Measurements from ENCODE around the gene LPP. TPM values are rescaled to one million over a fixed set of nuclear protein-coding genes. Genes with fewer than 3 reads are reported as not detected.

LPP gene
- total and polyA plus RNA-seq, 10 of the 15 experiments (the other 5 are each of a cell fraction or from before 2014, with no cell fraction given), result under 0.01 to 0.62 (median 0.03) TPM

DNA sequence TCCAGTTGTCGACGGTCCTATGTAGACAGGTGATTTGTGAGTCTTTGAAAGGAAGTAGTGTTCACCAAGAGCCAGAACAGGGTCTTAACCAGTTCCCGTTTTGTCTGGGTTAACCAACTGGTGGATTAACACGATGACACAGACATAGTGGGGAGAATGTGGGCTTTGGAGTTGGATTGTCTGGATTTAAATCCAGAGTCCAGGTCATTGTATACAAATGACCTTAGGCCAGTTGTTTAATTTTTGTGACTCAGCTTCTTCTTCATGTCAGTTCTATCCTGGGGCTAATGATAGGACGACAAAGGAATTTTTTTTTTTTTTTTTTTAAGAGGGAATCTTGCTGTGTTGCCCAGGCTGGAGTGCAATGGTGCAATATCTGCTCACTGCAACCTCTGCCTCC is 126.7 kb downstream of the LPP start (continued):
- TF ChIP-seq, protein P1, sequence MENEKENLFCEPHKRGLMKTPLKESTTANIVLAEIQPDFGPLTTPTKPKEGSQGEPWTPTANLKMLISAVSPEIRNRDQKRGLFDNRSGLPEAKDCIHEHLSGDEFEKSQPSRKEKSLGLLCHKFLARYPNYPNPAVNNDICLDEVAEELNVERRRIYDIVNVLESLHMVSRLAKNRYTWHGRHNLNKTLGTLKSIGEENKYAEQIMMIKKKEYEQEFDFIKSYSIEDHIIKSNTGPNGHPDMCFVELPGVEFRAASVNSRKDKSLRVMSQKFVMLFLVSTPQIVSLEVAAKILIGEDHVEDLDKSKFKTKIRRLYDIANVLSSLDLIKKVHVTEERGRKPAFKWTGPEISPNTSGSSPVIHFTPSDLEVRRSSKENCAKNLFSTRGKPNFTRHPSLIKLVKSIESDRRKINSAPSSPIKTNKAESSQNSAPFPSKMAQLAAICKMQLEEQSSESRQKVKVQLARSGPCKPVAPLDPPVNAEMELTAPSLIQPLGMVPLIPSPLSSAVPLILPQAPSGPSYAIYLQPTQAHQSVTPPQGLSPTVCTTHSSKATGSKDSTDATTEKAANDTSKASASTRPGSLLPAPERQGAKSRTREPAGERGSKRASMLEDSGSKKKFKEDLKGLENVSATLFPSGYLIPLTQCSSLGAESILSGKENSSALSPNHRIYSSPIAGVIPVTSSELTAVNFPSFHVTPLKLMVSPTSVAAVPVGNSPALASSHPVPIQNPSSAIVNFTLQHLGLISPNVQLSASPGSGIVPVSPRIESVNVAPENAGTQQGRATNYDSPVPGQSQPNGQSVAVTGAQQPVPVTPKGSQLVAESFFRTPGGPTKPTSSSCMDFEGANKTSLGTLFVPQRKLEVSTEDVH (IDR thresholded peaks at IDR 0.05; ENCODE audit: low read depth, partially characterized antibody), result no peak

DNA sequence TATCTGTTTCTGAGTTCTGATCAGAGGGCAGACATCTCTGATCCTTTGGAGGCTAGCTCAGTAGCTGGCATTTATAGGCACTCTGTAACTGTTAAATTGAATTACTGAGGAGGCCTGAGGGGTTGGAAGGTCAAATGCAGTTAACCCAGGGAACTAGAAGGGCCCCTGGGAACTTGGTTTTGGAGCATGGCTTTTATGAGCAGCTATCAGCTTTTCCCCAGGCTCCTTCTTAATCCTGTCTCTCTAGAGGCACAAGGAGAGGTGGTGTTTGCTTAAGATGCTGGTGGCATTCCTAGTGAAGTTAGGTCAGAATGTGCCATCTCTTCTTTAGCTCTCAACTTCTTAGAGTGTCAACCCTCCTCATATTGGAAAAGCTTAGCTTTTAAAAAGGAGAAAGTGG is 128.9 kb downstream of the LPP start:
- Histone ChIP-seq H3K4me3 (no peak overlapping the region), H3K9ac (ENCODE audit: control insufficient read depth, insufficient read depth, low read length) (no peak overlapping the region), H3K4me2 (ENCODE audit: control insufficient read depth, insufficient read depth) (no peak overlapping the region), H2AFZ (ENCODE audit: control insufficient read depth, low read depth, low read length) (no peak overlapping the region), H3K27me3 (replicated peaks in 1 of 2; ENCODE audit: control insufficient read depth in 2 of 2, insufficient read depth in 2 of 2, low read length in 1 of 2) (no peaks in the 10 kb centered on the region; a peak in 1 of 4 replicates), H3K79me2 (ENCODE audit: control insufficient read depth, insufficient read depth, low read length) (no peaks in the 10 kb centered on the region), H3K27ac (ENCODE audit: control insufficient read depth, insufficient read depth) (no peak overlapping the region), H3K9me3 (replicated peaks; ENCODE audit: control insufficient read depth, insufficient read depth, low read length) (no peaks in the 10 kb centered on the region), H3K36me3 (ENCODE audit: control insufficient read depth in 2 of 2, insufficient read depth in 2 of 2, low read length in 1 of 2) (no peaks in the 10 kb centered on the region), H4K20me1 (ENCODE audit: control insufficient read depth, insufficient read depth) (no peaks in the 10 kb centered on the region), H3K4me1 (ENCODE audit: control insufficient read depth, insufficient read depth, low read length) (no peaks in the 10 kb centered on the region)
- FAIRE-seq (no peak), DNase-seq (ENCODE audit: low read depth, low spot score) (no peak), ATAC-seq (no peak)
- POLR2A ChIA-PET, result no interaction called here
- CTCF ChIA-PET, result no interaction called here
- intact Hi-C loops (cut with micrococcal nuclease; ENCODE audit: unreplicated experiment) (no loop called here), in situ Hi-C loops (cut with MboI) (no loop called here)
- BruUV-seq (replicated peaks), result no TSS peak
- RAD21 ChIA-PET (ENCODE audit: unreplicated experiment), result no interaction called here
- SMC1A ChIA-PET (ENCODE audit: uncharacterized antibody, unreplicated experiment), result interaction anchor here (1.2 kb wide), 1 partner anchor 535 kb away, joined by 3 read pairs; no protein-coding TSS in a partner anchor
- no peak for TF ChIP-seq ESRRA (IDR thresholded peaks at IDR 0.05; ENCODE audit: low read length)
- no peak for TF ChIP-seq ZSCAN29 (IDR thresholded peaks at IDR 0.05)
- no peak for TF ChIP-seq TAF1 (IDR thresholded peaks at IDR 0.05; ENCODE audit: borderline replicate concordance, low read depth, low read length)
- TF ChIP-seq, protein P2, sequence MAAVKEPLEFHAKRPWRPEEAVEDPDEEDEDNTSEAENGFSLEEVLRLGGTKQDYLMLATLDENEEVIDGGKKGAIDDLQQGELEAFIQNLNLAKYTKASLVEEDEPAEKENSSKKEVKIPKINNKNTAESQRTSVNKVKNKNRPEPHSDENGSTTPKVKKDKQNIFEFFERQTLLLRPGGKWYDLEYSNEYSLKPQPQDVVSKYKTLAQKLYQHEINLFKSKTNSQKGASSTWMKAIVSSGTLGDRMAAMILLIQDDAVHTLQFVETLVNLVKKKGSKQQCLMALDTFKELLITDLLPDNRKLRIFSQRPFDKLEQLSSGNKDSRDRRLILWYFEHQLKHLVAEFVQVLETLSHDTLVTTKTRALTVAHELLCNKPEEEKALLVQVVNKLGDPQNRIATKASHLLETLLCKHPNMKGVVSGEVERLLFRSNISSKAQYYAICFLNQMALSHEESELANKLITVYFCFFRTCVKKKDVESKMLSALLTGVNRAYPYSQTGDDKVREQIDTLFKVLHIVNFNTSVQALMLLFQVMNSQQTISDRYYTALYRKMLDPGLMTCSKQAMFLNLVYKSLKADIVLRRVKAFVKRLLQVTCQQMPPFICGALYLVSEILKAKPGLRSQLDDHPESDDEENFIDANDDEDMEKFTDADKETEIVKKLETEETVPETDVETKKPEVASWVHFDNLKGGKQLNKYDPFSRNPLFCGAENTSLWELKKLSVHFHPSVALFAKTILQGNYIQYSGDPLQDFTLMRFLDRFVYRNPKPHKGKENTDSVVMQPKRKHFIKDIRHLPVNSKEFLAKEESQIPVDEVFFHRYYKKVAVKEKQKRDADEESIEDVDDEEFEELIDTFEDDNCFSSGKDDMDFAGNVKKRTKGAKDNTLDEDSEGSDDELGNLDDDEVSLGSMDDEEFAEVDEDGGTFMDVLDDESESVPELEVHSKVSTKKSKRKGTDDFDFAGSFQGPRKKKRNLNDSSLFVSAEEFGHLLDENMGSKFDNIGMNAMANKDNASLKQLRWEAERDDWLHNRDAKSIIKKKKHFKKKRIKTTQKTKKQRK (IDR thresholded peaks at IDR 0.05; ENCODE audit: low read depth, low read length), result no peak
- no peak for TF ChIP-seq SMAD5 (IDR thresholded peaks at IDR 0.05; ENCODE audit: low read depth)
- TF ChIP-seq, protein P3, sequence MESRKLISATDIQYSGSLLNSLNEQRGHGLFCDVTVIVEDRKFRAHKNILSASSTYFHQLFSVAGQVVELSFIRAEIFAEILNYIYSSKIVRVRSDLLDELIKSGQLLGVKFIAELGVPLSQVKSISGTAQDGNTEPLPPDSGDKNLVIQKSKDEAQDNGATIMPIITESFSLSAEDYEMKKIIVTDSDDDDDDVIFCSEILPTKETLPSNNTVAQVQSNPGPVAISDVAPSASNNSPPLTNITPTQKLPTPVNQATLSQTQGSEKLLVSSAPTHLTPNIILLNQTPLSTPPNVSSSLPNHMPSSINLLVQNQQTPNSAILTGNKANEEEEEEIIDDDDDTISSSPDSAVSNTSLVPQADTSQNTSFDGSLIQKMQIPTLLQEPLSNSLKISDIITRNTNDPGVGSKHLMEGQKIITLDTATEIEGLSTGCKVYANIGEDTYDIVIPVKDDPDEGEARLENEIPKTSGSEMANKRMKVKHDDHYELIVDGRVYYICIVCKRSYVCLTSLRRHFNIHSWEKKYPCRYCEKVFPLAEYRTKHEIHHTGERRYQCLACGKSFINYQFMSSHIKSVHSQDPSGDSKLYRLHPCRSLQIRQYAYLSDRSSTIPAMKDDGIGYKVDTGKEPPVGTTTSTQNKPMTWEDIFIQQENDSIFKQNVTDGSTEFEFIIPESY (IDR thresholded peaks at IDR 0.05), result no peak
- TF ChIP-seq, protein P4, sequence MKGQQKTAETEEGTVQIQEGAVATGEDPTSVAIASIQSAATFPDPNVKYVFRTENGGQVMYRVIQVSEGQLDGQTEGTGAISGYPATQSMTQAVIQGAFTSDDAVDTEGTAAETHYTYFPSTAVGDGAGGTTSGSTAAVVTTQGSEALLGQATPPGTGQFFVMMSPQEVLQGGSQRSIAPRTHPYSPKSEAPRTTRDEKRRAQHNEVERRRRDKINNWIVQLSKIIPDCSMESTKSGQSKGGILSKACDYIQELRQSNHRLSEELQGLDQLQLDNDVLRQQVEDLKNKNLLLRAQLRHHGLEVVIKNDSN (IDR thresholded peaks at IDR 0.05; ENCODE audit: borderline replicate concordance, extremely low read length, insufficient read depth, low read depth, low read length), result no peak
- TF ChIP-seq GATAD2B (conservative IDR thresholded peaks at IDR 0.05; ENCODE audit: low read depth), result no peak
- TF ChIP-seq NFYB (IDR thresholded peaks at IDR 0.05; ENCODE audit: insufficient read depth, low read depth, low read length), result no peak
- no peak for TF ChIP-seq FOS (IDR thresholded peaks at IDR 0.05; ENCODE audit: borderline replicate concordance, extremely low read depth, insufficient read length)
- TF ChIP-seq JUND (IDR thresholded peaks at IDR 0.05; ENCODE audit: low read depth, low read length), result no peak

Data from GM12878 (cell line).